GM12878 (cell line): ENCODE data around the gene SAMD1. TPM values are rescaled to one million over a fixed set of nuclear protein-coding genes. Genes with fewer than 3 reads are reported as not detected.

Experiments used
- ATF7 ChIP-seq: fragments of 450-650 bp; IDR thresholded peaks from 2 replicates; pipeline ENCODE4 v1.6.1; 2016; ENCODE audit warnings: low read depth, mild to moderate bottlenecking
- CHD2 ChIP-seq: IDR thresholded peaks from 2 replicates; pipeline ENCODE4 v1.6.1; 2011; ENCODE audit warnings: low read depth, low read length, improper control_type of control experiment, borderline replicate concordance
- CTCF ChIP-seq, 3 experiments: IDR thresholded peaks in 2 of 3; conservative IDR thresholded peaks in 1 of 3; 2 replicates each; pipeline ENCODE4 v1.5.1; 2011; ENCODE audit warnings: low read depth in 3 of 3, low read length in 3 of 3, mild to moderate bottlenecking in 3 of 3, control low read depth in 2 of 3, moderate library complexity in 2 of 3, inconsistent platforms in 1 of 3, mixed read lengths in 1 of 3; ENCODE audit not compliant: control insufficient read depth in 2 of 3, insufficient read depth in 1 of 3; ENCODE audit errors: extremely low read depth in 1 of 3
- FOXM1 ChIP-seq: IDR thresholded peaks from 2 replicates; pipeline ENCODE4 v1.6.1; 2012; ENCODE audit warnings: low read depth, mild to moderate bottlenecking, inconsistent platforms, low read length, moderate library complexity
- JUNB ChIP-seq: IDR thresholded peaks from 2 replicates; pipeline ENCODE4 v1.6.1; 2016; ENCODE audit warnings: antibody characterized with exemption, mild to moderate bottlenecking
- JUND ChIP-seq: IDR thresholded peaks from 2 replicates; pipeline ENCODE4 v1.6.1; 2012; ENCODE audit warnings: low read depth, mild to moderate bottlenecking, low read length, improper control_type of control experiment, moderate library complexity
- MTA3 ChIP-seq: IDR thresholded peaks from 2 replicates; pipeline ENCODE4 v1.6.1; 2012; ENCODE audit warnings: low read length, inconsistent platforms, borderline replicate concordance
- NFXL1 ChIP-seq: fragments of 450-650 bp; IDR thresholded peaks from 2 replicates; pipeline ENCODE4 v1.6.1; 2017; ENCODE audit warnings: antibody characterized with exemption, mild to moderate bottlenecking, borderline replicate concordance
- PML ChIP-seq: IDR thresholded peaks from 2 replicates; pipeline ENCODE4 v1.6.1; 2012; ENCODE audit warnings: low read length, inconsistent platforms
- POLR2A ChIP-seq: IDR thresholded peaks from 2 replicates; pipeline ENCODE4 v1.6.1; 2011; ENCODE audit warnings: low read depth, mild to moderate bottlenecking, low read length
- RUNX3 ChIP-seq: IDR thresholded peaks from 2 replicates; pipeline ENCODE4 v1.6.1; 2012; ENCODE audit warnings: low read length, inconsistent platforms
- SREBF1 ChIP-seq: IDR thresholded peaks from 2 replicates; pipeline ENCODE4 v1.6.1; 2012; ENCODE audit warnings: mild to moderate bottlenecking, low read length
- TCF3 ChIP-seq: IDR thresholded peaks from 2 replicates; pipeline ENCODE4 v1.6.1; 2012; ENCODE audit warnings: low read depth, mild to moderate bottlenecking, low read length, borderline replicate concordance; ENCODE audit not compliant: insufficient read depth
- ZNF274 ChIP-seq: IDR thresholded peaks from one replicate; pipeline ENCODE4 v1.8.0; 2011; ENCODE audit not compliant: insufficient read length, insufficient read depth
- polyA plus RNA-seq, 11 experiments: library from polyadenylated mRNA; depleted of rRNA in 4 of 11; unstranded in 6 of 11; stranded (reverse) in 5 of 11; fragments of >200 nt; fragmentation: Nextera tagmentation in 4 of 11; fragmentation: Illumina TruSeq in 1 of 11; extraction: Ambion mirVana in 4 of 11; extraction: Trizol in 1 of 11; gene quantifications; 1 replicate in 1 of 11; 2 replicates in 10 of 11; pipeline versions ENCODE4 v1.2.1 to v1.2.3, GENCODE V29; 2011 to 2016; ENCODE audit warnings: inconsistent platforms in 2 of 11, missing spikeins in 2 of 11, low read depth in 1 of 11
- total RNA-seq, 4 experiments: library from RNA; depleted of rRNA in 3 of 4; stranded (reverse); fragments of >200 nt in 3 of 4; fragmentation: Illumina TruSeq in 1 of 4; extraction: Trizol in 1 of 4; gene quantifications; 2 replicates each; pipeline versions ENCODE4 v1.2.1 to v1.2.3, GENCODE V29; 2013 to 2021
- TF ChIP-seq, protein P1 (sequence below): fragments of 450-650 bp; IDR thresholded peaks from 2 replicates; pipeline ENCODE4 v1.6.1; 2017; ENCODE audit warnings: mild to moderate bottlenecking, moderate library complexity
- TF ChIP-seq, protein P2 (sequence below): fragments of 450-650 bp; IDR thresholded peaks from 2 replicates; pipeline ENCODE4 v1.6.1; 2017; ENCODE audit warnings: mild to moderate bottlenecking, low read depth, inconsistent platforms; ENCODE audit not compliant: poor library complexity, severe bottlenecking
- TF ChIP-seq, protein P3 (sequence below): IDR thresholded peaks from 2 replicates; pipeline ENCODE4 v1.6.1; 2011; ENCODE audit warnings: mild to moderate bottlenecking, low read depth, low read length, moderate library complexity; ENCODE audit not compliant: insufficient replicate concordance

SAMD1 gene
- total and polyA plus RNA-seq, 10 of the 15 experiments (the other 5 are each of a cell fraction or from before 2014, with no cell fraction given): 3.0 to 71.7 (median 19.3) TPM

DNA sequence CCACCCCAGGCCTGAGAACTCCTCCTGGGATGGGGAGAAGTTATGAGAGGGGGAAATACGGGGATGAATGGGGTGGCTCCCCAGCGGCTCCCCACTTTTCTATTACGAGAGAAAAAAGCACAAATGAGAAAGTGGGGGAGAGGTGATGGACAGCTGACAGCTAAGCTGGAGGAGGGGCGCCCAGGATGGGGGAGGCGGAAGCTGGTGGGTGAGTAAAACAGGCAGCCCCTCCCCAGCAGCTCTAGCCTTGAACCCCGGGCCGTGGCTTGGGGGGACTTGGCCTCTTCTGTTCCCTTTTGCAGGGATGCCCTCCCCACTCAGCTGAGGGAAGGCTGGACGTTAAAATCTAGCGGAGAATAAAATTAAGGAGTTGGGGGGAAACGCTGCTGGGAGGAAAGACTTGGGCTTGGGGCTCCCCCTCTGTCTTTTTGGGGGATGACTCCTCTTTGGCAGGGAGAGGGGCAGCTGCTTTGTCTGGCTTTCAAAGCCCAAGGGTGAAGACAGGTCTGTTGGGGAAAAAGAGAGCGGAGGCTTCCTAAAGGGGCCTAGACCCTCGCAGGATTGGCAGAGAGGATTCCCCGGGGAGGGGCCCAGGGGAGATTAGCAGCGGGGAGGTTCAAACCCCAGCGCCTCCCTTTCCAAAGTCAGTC is 1.4 kb upstream of the SAMD1 start (continued):
- TF ChIP-seq TCF3 (0 out of 2 replicates have a peak, but pooled peaks have one; percentile 6), PML (peak; percentile 77; the same call in 1 of the 2 replicates), POLR2A (peak; percentile 0; the same call in 1 of the 2 replicates), ZNF274 (no peak), CHD2 (0 out of 2 replicates have a peak, but pooled peaks have one; percentile 27), MTA3 (0 out of 2 replicates have a peak, but pooled peaks have one; percentile 13), JUND (no peak), ATF7 (peak; percentile 9; the same call in 1 of the 2 replicates), SREBF1 (no peak), RUNX3 (0 out of 2 replicates have a peak, but pooled peaks have one; percentile 18), JUNB (peak; percentile 11; the same call in 1 of the 2 replicates), FOXM1 (peak; percentile 21; the same call in 1 of the 2 replicates), CTCF (IDR thresholded peaks at IDR 0.05 in 2 of 3, conservative IDR thresholded peaks at IDR 0.05 in 1 of 3; ENCODE audit: control insufficient read depth in 2 of 3, extremely low read depth in 1 of 3, insufficient read depth in 1 of 3, low read depth in 3 of 3, low read length in 3 of 3) (peak in 2 of 3 experiments; percentile 9 to 21; a peak in 2 of 6 replicates), NFXL1 (no peak)
- TF ChIP-seq, protein P1, sequence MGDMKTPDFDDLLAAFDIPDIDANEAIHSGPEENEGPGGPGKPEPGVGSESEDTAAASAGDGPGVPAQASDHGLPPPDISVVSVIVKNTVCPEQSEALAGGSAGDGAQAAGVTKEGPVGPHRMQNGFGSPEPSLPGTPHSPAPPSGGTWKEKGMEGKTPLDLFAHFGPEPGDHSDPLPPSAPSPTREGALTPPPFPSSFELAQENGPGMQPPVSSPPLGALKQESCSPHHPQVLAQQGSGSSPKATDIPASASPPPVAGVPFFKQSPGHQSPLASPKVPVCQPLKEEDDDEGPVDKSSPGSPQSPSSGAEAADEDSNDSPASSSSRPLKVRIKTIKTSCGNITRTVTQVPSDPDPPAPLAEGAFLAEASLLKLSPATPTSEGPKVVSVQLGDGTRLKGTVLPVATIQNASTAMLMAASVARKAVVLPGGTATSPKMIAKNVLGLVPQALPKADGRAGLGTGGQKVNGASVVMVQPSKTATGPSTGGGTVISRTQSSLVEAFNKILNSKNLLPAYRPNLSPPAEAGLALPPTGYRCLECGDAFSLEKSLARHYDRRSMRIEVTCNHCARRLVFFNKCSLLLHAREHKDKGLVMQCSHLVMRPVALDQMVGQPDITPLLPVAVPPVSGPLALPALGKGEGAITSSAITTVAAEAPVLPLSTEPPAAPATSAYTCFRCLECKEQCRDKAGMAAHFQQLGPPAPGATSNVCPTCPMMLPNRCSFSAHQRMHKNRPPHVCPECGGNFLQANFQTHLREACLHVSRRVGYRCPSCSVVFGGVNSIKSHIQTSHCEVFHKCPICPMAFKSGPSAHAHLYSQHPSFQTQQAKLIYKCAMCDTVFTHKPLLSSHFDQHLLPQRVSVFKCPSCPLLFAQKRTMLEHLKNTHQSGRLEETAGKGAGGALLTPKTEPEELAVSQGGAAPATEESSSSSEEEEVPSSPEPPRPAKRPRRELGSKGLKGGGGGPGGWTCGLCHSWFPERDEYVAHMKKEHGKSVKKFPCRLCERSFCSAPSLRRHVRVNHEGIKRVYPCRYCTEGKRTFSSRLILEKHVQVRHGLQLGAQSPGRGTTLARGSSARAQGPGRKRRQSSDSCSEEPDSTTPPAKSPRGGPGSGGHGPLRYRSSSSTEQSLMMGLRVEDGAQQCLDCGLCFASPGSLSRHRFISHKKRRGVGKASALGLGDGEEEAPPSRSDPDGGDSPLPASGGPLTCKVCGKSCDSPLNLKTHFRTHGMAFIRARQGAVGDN: no peak
- TF ChIP-seq, protein P2, sequence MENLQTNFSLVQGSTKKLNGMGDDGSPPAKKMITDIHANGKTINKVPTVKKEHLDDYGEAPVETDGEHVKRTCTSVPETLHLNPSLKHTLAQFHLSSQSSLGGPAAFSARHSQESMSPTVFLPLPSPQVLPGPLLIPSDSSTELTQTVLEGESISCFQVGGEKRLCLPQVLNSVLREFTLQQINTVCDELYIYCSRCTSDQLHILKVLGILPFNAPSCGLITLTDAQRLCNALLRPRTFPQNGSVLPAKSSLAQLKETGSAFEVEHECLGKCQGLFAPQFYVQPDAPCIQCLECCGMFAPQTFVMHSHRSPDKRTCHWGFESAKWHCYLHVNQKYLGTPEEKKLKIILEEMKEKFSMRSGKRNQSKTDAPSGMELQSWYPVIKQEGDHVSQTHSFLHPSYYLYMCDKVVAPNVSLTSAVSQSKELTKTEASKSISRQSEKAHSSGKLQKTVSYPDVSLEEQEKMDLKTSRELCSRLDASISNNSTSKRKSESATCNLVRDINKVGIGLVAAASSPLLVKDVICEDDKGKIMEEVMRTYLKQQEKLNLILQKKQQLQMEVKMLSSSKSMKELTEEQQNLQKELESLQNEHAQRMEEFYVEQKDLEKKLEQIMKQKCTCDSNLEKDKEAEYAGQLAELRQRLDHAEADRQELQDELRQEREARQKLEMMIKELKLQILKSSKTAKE: peak; percentile 6
- TF ChIP-seq, protein P3, sequence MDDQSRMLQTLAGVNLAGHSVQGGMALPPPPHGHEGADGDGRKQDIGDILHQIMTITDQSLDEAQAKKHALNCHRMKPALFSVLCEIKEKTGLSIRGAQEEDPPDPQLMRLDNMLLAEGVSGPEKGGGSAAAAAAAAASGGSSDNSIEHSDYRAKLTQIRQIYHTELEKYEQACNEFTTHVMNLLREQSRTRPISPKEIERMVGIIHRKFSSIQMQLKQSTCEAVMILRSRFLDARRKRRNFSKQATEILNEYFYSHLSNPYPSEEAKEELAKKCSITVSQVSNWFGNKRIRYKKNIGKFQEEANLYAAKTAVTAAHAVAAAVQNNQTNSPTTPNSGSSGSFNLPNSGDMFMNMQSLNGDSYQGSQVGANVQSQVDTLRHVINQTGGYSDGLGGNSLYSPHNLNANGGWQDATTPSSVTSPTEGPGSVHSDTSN: peak; percentile 89
- TF ChIP-seq, all 136 proteins: peak for 18
